Fibroblast of lung (primary cell): ENCODE data around the gene MARK4. TPM values are rescaled to one million over a fixed set of nuclear protein-coding genes. Genes with fewer than 3 reads are reported as not detected.
A peak's percentile ranks its signal among the peaks of the same experiment; 100 is the strongest.

ENCODE experiments used
- DNase-seq, 2 donors: peaks; one replicate each; pipeline versions ENCODE4 v3.0.0 to v3.0.0-alpha.2; 2010; ENCODE audit warnings: low read depth in 2 of 2
- H2AFZ ChIP-seq: 2 replicates; pipeline ENCODE4 v1.5.1; 2012; ENCODE audit warnings: low read length, control low read depth, inconsistent platforms
- H3K27ac ChIP-seq: 2 replicates; pipeline ENCODE4 v1.5.1; 2011; ENCODE audit warnings: low read length, control low read depth; ENCODE audit not compliant: insufficient read depth
- H3K27me3 ChIP-seq: 2 replicates; pipeline ENCODE4 v1.5.1; 2011; ENCODE audit warnings: mild to moderate bottlenecking, low read length; ENCODE audit not compliant: control insufficient read depth, insufficient read depth
- H3K36me3 ChIP-seq: 2 replicates; pipeline ENCODE4 v1.5.1; 2011; ENCODE audit warnings: low read length; ENCODE audit not compliant: control insufficient read depth, insufficient read depth
- H3K4me1 ChIP-seq: 2 replicates; pipeline ENCODE4 v1.5.1; 2011; ENCODE audit warnings: low read length; ENCODE audit not compliant: control insufficient read depth, insufficient read depth; ENCODE audit errors: extremely low read depth
- H3K4me2 ChIP-seq: 2 replicates; pipeline ENCODE4 v1.5.1; 2011; ENCODE audit warnings: low read length, control low read depth; ENCODE audit not compliant: insufficient read depth; ENCODE audit errors: extremely low read depth
- H3K4me3 ChIP-seq, 4 experiments: fragments of 200-600 bp in 1 of 4; sonication (generic) in 1 of 4; replicated peaks in 1 of 4; 2 replicates each; pipeline ENCODE4 v1.5.1; 2011 to 2016; ENCODE audit warnings: low read length in 4 of 4, low read depth in 3 of 4, mild to moderate bottlenecking in 3 of 4, control low read depth in 2 of 4, inconsistent platforms in 1 of 4, mixed read lengths in 1 of 4; ENCODE audit not compliant: insufficient read depth in 1 of 4; ENCODE audit errors: control extremely low read depth in 1 of 4
- H3K79me2 ChIP-seq: 2 replicates; pipeline ENCODE4 v1.5.1; 2012; ENCODE audit warnings: mild to moderate bottlenecking, low read length, inconsistent platforms; ENCODE audit not compliant: control insufficient read depth, insufficient read depth
- H3K9ac ChIP-seq: 2 replicates; pipeline ENCODE4 v1.5.1; 2011; ENCODE audit warnings: mild to moderate bottlenecking, low read length, control low read depth; ENCODE audit not compliant: insufficient read depth
- H3K9me3 ChIP-seq: 2 replicates; pipeline ENCODE4 v1.5.1; 2012; ENCODE audit warnings: low read depth, low read length; ENCODE audit not compliant: control insufficient read depth, insufficient read depth
- H4K20me1 ChIP-seq: 2 replicates; pipeline ENCODE4 v1.5.1; 2011; ENCODE audit warnings: low read length; ENCODE audit not compliant: control insufficient read depth, insufficient read depth; ENCODE audit errors: extremely low read depth
- CTCF ChIP-seq, 2 donors: IDR thresholded peaks in 1 of 2; conservative IDR thresholded peaks in 1 of 2; 1 replicate in 1 of 2; 2 replicates in 1 of 2; pipeline ENCODE4 v1.5.1; 2011 to 2012; ENCODE audit warnings: low read length in 2 of 2, control low read depth in 1 of 2, inconsistent platforms in 1 of 2, low read depth in 1 of 2, mild to moderate bottlenecking in 1 of 2
- EZH2 ChIP-seq: IDR thresholded peaks from 2 replicates; pipeline ENCODE4 v1.5.1; 2012; ENCODE audit warnings: low read length, control low read depth, mild to moderate bottlenecking; ENCODE audit errors: missing control alignments
- polyA plus RNA-seq, 2 donors: library from polyadenylated mRNA; depleted of rRNA in 1 of 2; stranded (reverse) in 1 of 2; unstranded in 1 of 2; fragments of >200 nt; gene quantifications; 2 replicates each; pipeline ENCODE4 v1.2.1, GENCODE V29; 2011 to 2012; ENCODE audit warnings: missing spikeins in 1 of 2
- total RNA-seq: library from RNA; depleted of rRNA; stranded (reverse); fragments of >200 nt; gene quantifications from 2 replicates; pipeline ENCODE4 v1.2.1, GENCODE V29; 2014

The MARK4 gene
- total and polyA plus RNA-seq, 2 donors (not counting 1 experiment from before 2014, with no cell fraction given): 8.9 to 14.1 TPM

- TF ChIP-seq EZH2: no peak
- TF ChIP-seq CTCF (conservative IDR thresholded peaks at IDR 0.05 in 1 of 2, IDR thresholded peaks at IDR 0.05 in 1 of 2; ENCODE audit: low read depth in 1 of 2, low read length in 2 of 2): no peak
- Histone ChIP-seq H3K4me1 (peaks cover 2% of the 10 kb centered on the region), H3K4me2 (no peak overlapping the region), H4K20me1 (no peaks in the 10 kb centered on the region), H3K9me3 (no peaks in the 10 kb centered on the region), H3K27me3 (peaks cover 34% of the 10 kb centered on the region), H2AFZ (no peak overlapping the region), H3K27ac (no peak overlapping the region), H3K79me2 (no peaks in the 10 kb centered on the region), H3K4me3 (no peak overlapping the region), H3K36me3 (no peaks in the 10 kb centered on the region), H3K9ac (no peak overlapping the region)
- peak in 1 of 2 donors; percentile 9 for DNase-seq
These were observed 35.5 kb upstream of the MARK4 start for GRCh38 chr19:45215391-45216191.

GRCh38 chr19:45216667-45217066, 34.4 kb upstream of the MARK4 start:
- no peak overlapping the region for H3K9ac ChIP-seq
- H3K4me1 ChIP-seq: no peaks in the 10 kb centered on the region
- H3K79me2 ChIP-seq: no peaks in the 10 kb centered on the region
- no peaks in the 10 kb centered on the region for H3K9me3 ChIP-seq
- no peak overlapping the region for H2AFZ ChIP-seq
- H3K27me3 ChIP-seq: peaks cover 34% of the 10 kb centered on the region
- H3K4me2 ChIP-seq: no peak overlapping the region
- H3K4me3 ChIP-seq: no peak overlapping the region
- peak in 1 of 2 donors; percentile 36 for DNase-seq
- no peaks in the 10 kb centered on the region for H4K20me1 ChIP-seq
- no peak overlapping the region for H3K27ac ChIP-seq
- TF ChIP-seq EZH2: no peak
- TF ChIP-seq CTCF (conservative IDR thresholded peaks at IDR 0.05 in 1 of 2, IDR thresholded peaks at IDR 0.05 in 1 of 2; ENCODE audit: low read depth in 1 of 2, low read length in 2 of 2): no peak
- no peaks in the 10 kb centered on the region for H3K36me3 ChIP-seq

- DNase-seq: peak in 1 of 2 donors; percentile 20
- Histone ChIP-seq H3K4me2 (no peak overlapping the region), H3K9ac (no peak overlapping the region), H3K9me3 (no peaks in the 10 kb centered on the region), H3K27ac (no peak overlapping the region), H3K4me3 (peak overlapping the region in 1 of 4 experiments; percentile 8), H3K4me1 (no peaks in the 10 kb centered on the region), H3K79me2 (no peaks in the 10 kb centered on the region), H2AFZ (no peak overlapping the region), H4K20me1 (no peaks in the 10 kb centered on the region), H3K27me3 (peaks cover 36% of the 10 kb centered on the region), H3K36me3 (no peaks in the 10 kb centered on the region)
- TF ChIP-seq CTCF (conservative IDR thresholded peaks at IDR 0.05 in 1 of 2, IDR thresholded peaks at IDR 0.05 in 1 of 2; ENCODE audit: low read depth in 1 of 2, low read length in 2 of 2): no peak
- peak; percentile 97 for TF ChIP-seq EZH2
These were observed 33.7 kb upstream of the MARK4 start for GRCh38 chr19:45217193-45217956.
